HUDEP-2 (cell line): Measurements from ENCODE around the gene HDAC5.
"Not testable (repeated sequence)": the region's sequence is repeated elsewhere in the genome, so short reads cannot be mapped to it uniquely, and the experiment has no call there.

Source experiments
- DNase-seq, 76 experiments: peaks; one replicate each; lab custom pipeline; 2025; ENCODE audit not compliant: unreplicated experiment in 76 of 76; lab: John Stamatoyannopoulos, UW

HDAC5 gene

GRCh38 chr17:44133918-44134476 lies 10.6 kb upstream of the HDAC5 start:
- DNase-seq, result no peak

- DNase-seq, result peak in 13 of 76 experiments; percentile 5 to 39 (median 19)
These were observed 8.9 kb upstream of the HDAC5 start for GRCh38 chr17:44132275-44132821.

GRCh38 chr17:44131372-44131771 lies 7.9 kb upstream of the HDAC5 start:
- not testable (repeated sequence) for DNase-seq

- no peak for DNase-seq
These were observed 7.4 kb upstream of the HDAC5 start for GRCh38 chr17:44130693-44131349.

GRCh38 chr17:44128383-44128782 lies 4.9 kb upstream of the HDAC5 start:
- no peak for DNase-seq

- no peak for DNase-seq
These were observed 637 bp upstream of the HDAC5 start for GRCh38 chr17:44124118-44124438.

- no peak for DNase-seq
These were observed 555 bp downstream of the HDAC5 start for GRCh38 chr17:44122816-44123355.

GRCh38 chr17:44121997-44122815 lies 1.2 kb downstream of the HDAC5 start:
- no peak for DNase-seq

- DNase-seq, result no peak
These were observed 2.4 kb downstream of the HDAC5 start for GRCh38 chr17:44120851-44121605.

- not testable (repeated sequence) for DNase-seq
These were observed 3.2 kb downstream of the HDAC5 start for GRCh38 chr17:44120281-44120680.

- DNase-seq, result no peak
These were observed 3.6 kb downstream of the HDAC5 start for GRCh38 chr17:44119798-44120197.

- DNase-seq, result no peak
These were observed 4.4 kb downstream of the HDAC5 start for GRCh38 chr17:44119062-44119461.

GRCh38 chr17:44118427-44119050 lies 4.9 kb downstream of the HDAC5 start:
- DNase-seq, result no peak

- no peak for DNase-seq
These were observed 6.1 kb downstream of the HDAC5 start for GRCh38 chr17:44117351-44117750.

- peak in 27 of 76 experiments; percentile 3 to 39 (median 20) for DNase-seq
These were observed 7.6 kb downstream of the HDAC5 start for GRCh38 chr17:44115585-44116415.

GRCh38 chr17:44113868-44114840 lies 9.3 kb downstream of the HDAC5 start:
- DNase-seq, result no peak

GRCh38 chr17:44113382-44113781 lies 10.1 kb downstream of the HDAC5 start:
- no peak for DNase-seq
